GM12878 (cell line): ENCODE results near the gene ATP1A1. TPM values are rescaled to one million over a fixed set of nuclear protein-coding genes. Genes with fewer than 3 reads are reported as not detected.
A peak's percentile ranks its signal among the peaks of the same experiment; 100 is the strongest.

Source experiments
- ATAC-seq: fragments of 200-7000 bp; cut with Tn5 transposase; 3 replicates; pipeline ENCODE4 v1.9.1; 2020; ENCODE audit warnings: mild to moderate bottlenecking, moderate library complexity
- BruUV-seq: library from RNA; stranded (reverse); fragments of 400-500 nt; replicated peaks from 2 replicates; lab custom pipeline; 2021; lab: Mats Ljungman, UMichigan
- CTCF ChIA-PET: fragments of 300-600 bp; sonication (Branson Sonifier 250); formaldehyde crosslinking; extraction: SDS; loops from one replicate; lab custom pipeline; 2021; ENCODE audit warnings: inconsistent platforms; lab: Yijun Ruan, JAX
- POLR2A ChIA-PET: fragments of 350-600 bp; formaldehyde crosslinking; extraction: SDS; loops from one replicate; lab custom pipeline; 2021; ENCODE audit warnings: inconsistent platforms; lab: Charles Lee
- RAD21 ChIA-PET: fragments of 300-600 bp; sonication (Branson Sonifier 250); formaldehyde crosslinking; loops from one replicate; lab custom pipeline; 2023; ENCODE audit warnings: antibody characterized with exemption; ENCODE audit not compliant: unreplicated experiment; lab: Charles Lee
- SMC1A ChIA-PET: fragments of 300-600 bp; sonication (Branson Sonifier 250); formaldehyde crosslinking; loops from one replicate; lab custom pipeline; 2023; ENCODE audit not compliant: unreplicated experiment, uncharacterized antibody; lab: Charles Lee
- DNase-seq: peaks from one replicate; pipeline ENCODE4 v3.0.0-alpha.2; 2011; ENCODE audit warnings: low read depth, low spot score
- FAIRE-seq: peaks from 3 replicates; lab custom pipeline; 2011; peaks lifted over from hg19 to GRCh38; lab: Jason Lieb, UNC
- H2AFZ ChIP-seq: 2 replicates; pipeline ENCODE4 v1.6.0; 2011; ENCODE audit warnings: low read depth, low read length, control low read depth; ENCODE audit not compliant: control insufficient read depth
- H3K27ac ChIP-seq: 2 replicates; pipeline ENCODE4 v1.5.1; 2011; ENCODE audit warnings: control low read depth; ENCODE audit not compliant: control insufficient read depth, insufficient read depth
- H3K27me3 ChIP-seq, 2 experiments: replicated peaks in 1 of 2; 2 replicates each; pipeline versions ENCODE4 v1.6.0 to v1.6.1; 2011; ENCODE audit warnings: low read length in 1 of 2; ENCODE audit not compliant: control insufficient read depth in 2 of 2, insufficient read depth in 2 of 2
- H3K36me3 ChIP-seq, 2 experiments: 2 replicates each; pipeline ENCODE4 v1.5.1; 2011; ENCODE audit warnings: low read length in 1 of 2; ENCODE audit not compliant: control insufficient read depth in 2 of 2, insufficient read depth in 2 of 2
- H3K4me1 ChIP-seq: 2 replicates; pipeline ENCODE4 v1.6.1; 2011; ENCODE audit warnings: mild to moderate bottlenecking, low read length, moderate library complexity, mixed read lengths; ENCODE audit not compliant: control insufficient read depth, insufficient read depth
- H3K4me2 ChIP-seq: 2 replicates; pipeline ENCODE4 v1.6.0; 2011; ENCODE audit warnings: control low read depth; ENCODE audit not compliant: control insufficient read depth, insufficient read depth
- H3K4me3 ChIP-seq: fragments of 200-600 bp; sonication (generic); 2 replicates; pipeline ENCODE4 v1.5.1; 2016
- H3K79me2 ChIP-seq: 2 replicates; pipeline ENCODE4 v1.6.0; 2011; ENCODE audit warnings: low read length; ENCODE audit not compliant: control insufficient read depth, insufficient read depth
- H3K9ac ChIP-seq: 2 replicates; pipeline ENCODE4 v1.8.0; 2011; ENCODE audit warnings: low read length, control low read depth, mixed read lengths; ENCODE audit not compliant: control insufficient read depth, insufficient read depth
- H3K9me3 ChIP-seq: replicated peaks from 3 replicates; pipeline ENCODE4 v1.5.1; 2011; ENCODE audit warnings: mild to moderate bottlenecking, low read length; ENCODE audit not compliant: control insufficient read depth, insufficient read depth
- H4K20me1 ChIP-seq: 2 replicates; pipeline ENCODE4 v1.6.0; 2011; ENCODE audit not compliant: control insufficient read depth, insufficient read depth
- BHLHE40 ChIP-seq, 2 experiments: fragments of 450-650 bp in 1 of 2; IDR thresholded peaks; 2 replicates each; pipeline ENCODE4 v1.6.1; 2011 to 2017; ENCODE audit warnings: low read depth in 2 of 2, borderline replicate concordance in 1 of 2, improper control_type of control experiment in 1 of 2, low read length in 1 of 2, mild to moderate bottlenecking in 1 of 2
- BRCA1 ChIP-seq: IDR thresholded peaks from 2 replicates; pipeline ENCODE4 v1.6.1; 2011; ENCODE audit warnings: low read depth, low read length, improper control_type of control experiment
- CREB1 ChIP-seq: IDR thresholded peaks from 2 replicates; pipeline ENCODE4 v1.6.1; 2012; ENCODE audit warnings: low read depth, mild to moderate bottlenecking, inconsistent platforms
- DPF2 ChIP-seq: fragments of 450-650 bp; IDR thresholded peaks from 2 replicates; pipeline ENCODE4 v1.6.1; 2017; ENCODE audit warnings: mild to moderate bottlenecking
- ETV6 ChIP-seq, 2 experiments: fragments of 450-650 bp in 1 of 2; IDR thresholded peaks in 1 of 2; conservative IDR thresholded peaks in 1 of 2; 2 replicates each; pipeline ENCODE4 v1.6.1; 2014; ENCODE audit warnings: antibody characterized with exemption in 1 of 2, borderline replicate concordance in 1 of 2, low read depth in 1 of 2, mild to moderate bottlenecking in 1 of 2, moderate library complexity in 1 of 2
- FOXK2 ChIP-seq: fragments of 450-650 bp; IDR thresholded peaks from 2 replicates; pipeline ENCODE4 v1.6.1; 2017; ENCODE audit warnings: mild to moderate bottlenecking, moderate library complexity
- JUNB ChIP-seq: IDR thresholded peaks from 2 replicates; pipeline ENCODE4 v1.6.1; 2016; ENCODE audit warnings: antibody characterized with exemption, mild to moderate bottlenecking
- MXI1 ChIP-seq: fragments of 150-350 bp; IDR thresholded peaks from 2 replicates; pipeline ENCODE4 v1.6.1; 2011; ENCODE audit warnings: low read depth, mild to moderate bottlenecking, inconsistent platforms, low read length, improper control_type of control experiment
- NFIC ChIP-seq: IDR thresholded peaks from 2 replicates; pipeline ENCODE4 v1.6.1; 2012; ENCODE audit warnings: low read depth, mild to moderate bottlenecking, inconsistent platforms, low read length, moderate library complexity
- NRF1 ChIP-seq: conservative IDR thresholded peaks from 2 replicates; pipeline ENCODE4 v1.6.1; 2011; ENCODE audit warnings: mild to moderate bottlenecking, low read depth, low read length, improper control_type of control experiment
- PAX5 ChIP-seq: IDR thresholded peaks from 2 replicates; pipeline ENCODE4 v1.6.1; 2011; ENCODE audit warnings: low read depth, low read length, borderline replicate concordance
- RAD21 ChIP-seq: IDR thresholded peaks from 2 replicates; pipeline ENCODE4 v1.6.1; 2011; ENCODE audit warnings: mild to moderate bottlenecking, low read depth, low read length, moderate library complexity; ENCODE audit not compliant: insufficient read depth
- RUNX3 ChIP-seq: IDR thresholded peaks from 2 replicates; pipeline ENCODE4 v1.6.1; 2012; ENCODE audit warnings: low read length, inconsistent platforms
- SKIL ChIP-seq: fragments of 450-650 bp; IDR thresholded peaks from 2 replicates; pipeline ENCODE4 v1.6.1; 2017; ENCODE audit warnings: mild to moderate bottlenecking, low read depth, inconsistent platforms; ENCODE audit not compliant: poor library complexity, severe bottlenecking
- SMAD1 ChIP-seq: fragments of 450-650 bp; IDR thresholded peaks from 2 replicates; pipeline ENCODE4 v1.6.1; 2018; ENCODE audit warnings: mild to moderate bottlenecking, low read depth; ENCODE audit not compliant: partially characterized antibody
- TARDBP ChIP-seq: IDR thresholded peaks from 2 replicates; pipeline ENCODE4 v1.6.1; 2016; ENCODE audit warnings: borderline replicate concordance
- TCF12 ChIP-seq: IDR thresholded peaks from 2 replicates; pipeline ENCODE4 v1.6.1; 2011; ENCODE audit warnings: low read depth, mild to moderate bottlenecking, low read length
- USF2 ChIP-seq: IDR thresholded peaks from 2 replicates; pipeline ENCODE4 v1.6.1; 2011; ENCODE audit warnings: low read depth, low read length, improper control_type of control experiment, borderline replicate concordance
- ZNF207 ChIP-seq: fragments of 450-650 bp; IDR thresholded peaks from 2 replicates; pipeline ENCODE4 v1.6.1; 2014; ENCODE audit warnings: antibody characterized with exemption, mild to moderate bottlenecking, borderline replicate concordance
- ZNF217 ChIP-seq: fragments of 450-650 bp; IDR thresholded peaks from 2 replicates; pipeline ENCODE4 v1.6.1; 2017; ENCODE audit warnings: antibody characterized with exemption, mild to moderate bottlenecking
- ZNF24 ChIP-seq: fragments of 450-650 bp; IDR thresholded peaks from 2 replicates; pipeline ENCODE4 v1.6.1; 2017; ENCODE audit warnings: antibody characterized with exemption, mild to moderate bottlenecking
- ZNF274 ChIP-seq: IDR thresholded peaks from one replicate; pipeline ENCODE4 v1.8.0; 2011; ENCODE audit not compliant: insufficient read length, insufficient read depth
- ZNF384 ChIP-seq: IDR thresholded peaks from 2 replicates; pipeline ENCODE4 v1.6.1; 2012; ENCODE audit warnings: low read depth, mild to moderate bottlenecking, low read length, improper control_type of control experiment, borderline replicate concordance
- WGBS: methylation state at CpG from one replicate; pipeline ENCODE4 v1.1.6; 2016; ENCODE audit warnings: low lambda C conversion rate; ENCODE audit not compliant: insufficient replicate concordance, insufficient coverage; ENCODE audit errors: missing lambda C conversion rate; 5-methylcytosine and 5-hydroxymethylcytosine counted together
- in situ Hi-C: fragments of 300-500 bp; cut with MboI; formaldehyde crosslinking; loops from 9 replicates; pipeline ENCODE4 v1.14.3; 2018; ENCODE audit warnings: mixed read lengths
- intact Hi-C: fragments of 100-400 bp; cut with micrococcal nuclease; formaldehyde crosslinking; loops from one replicate; pipeline ENCODE4 v1.14.2; 2022; ENCODE audit not compliant: unreplicated experiment
- polyA plus RNA-seq, 11 experiments: library from polyadenylated mRNA; depleted of rRNA in 4 of 11; unstranded in 6 of 11; stranded (reverse) in 5 of 11; fragments of >200 nt; fragmentation: Nextera tagmentation in 4 of 11; fragmentation: Illumina TruSeq in 1 of 11; extraction: Ambion mirVana in 4 of 11; extraction: Trizol in 1 of 11; gene quantifications; 1 replicate in 1 of 11; 2 replicates in 10 of 11; pipeline versions ENCODE4 v1.2.1 to v1.2.3, GENCODE V29; 2011 to 2016; ENCODE audit warnings: inconsistent platforms in 2 of 11, missing spikeins in 2 of 11, low read depth in 1 of 11
- total RNA-seq, 4 experiments: library from RNA; depleted of rRNA in 3 of 4; stranded (reverse); fragments of >200 nt in 3 of 4; fragmentation: Illumina TruSeq in 1 of 4; extraction: Trizol in 1 of 4; gene quantifications; 2 replicates each; pipeline versions ENCODE4 v1.2.1 to v1.2.3, GENCODE V29; 2013 to 2021

The ATP1A1 gene
- total and polyA plus RNA-seq, 10 of the 15 experiments (the other 5 are each of a cell fraction or from before 2014, with no cell fraction given) = 113 to 566 (median 313) TPM

GRCh38 chr1:116390195-116390594 lies 17.2 kb downstream of the ATP1A1 start (continued):
- TF ChIP-seq DPF2 (peak; percentile 66; the same call in 1 of the 2 replicates), ZNF384 (peak; percentile 74), RUNX3 (peak; percentile 98), ZNF217 (no peak), TARDBP (no peak), ETV6 (conservative IDR thresholded peaks at IDR 0.05 in 1 of 2, IDR thresholded peaks at IDR 0.05 in 1 of 2; ENCODE audit: borderline replicate concordance in 1 of 2, low read depth in 1 of 2) (0 out of 4 replicates have a peak, but pooled peaks of 1 of the 2 experiments have one; percentile 40), FOXK2 (no peak), JUNB (peak; percentile 89), PAX5 (peak; percentile 53; the same call in 1 of the 2 replicates)

DNA sequence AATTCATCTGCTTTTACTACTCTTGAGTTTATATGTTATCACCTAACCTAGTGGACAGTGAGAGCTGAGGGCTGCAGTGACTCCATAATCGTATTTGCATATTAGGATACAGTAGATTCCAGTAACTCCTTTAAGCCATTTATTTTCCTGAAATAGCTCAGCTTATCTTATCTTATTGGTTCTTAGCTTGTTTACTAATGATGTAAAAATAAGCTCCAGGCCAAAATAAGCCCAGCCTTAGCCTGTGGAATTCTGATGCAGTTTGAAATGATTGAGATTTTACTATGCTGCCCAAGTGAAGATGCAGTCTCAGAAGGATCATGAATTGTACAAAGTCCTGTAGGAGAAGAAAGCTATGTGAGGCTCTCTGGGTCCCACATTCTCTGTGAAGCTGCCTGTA lies 18.1 kb downstream of the ATP1A1 start:
- H3K9me3 ChIP-seq = no peaks in the 10 kb centered on the region
- RAD21 ChIA-PET = interaction anchor here (0.8 to 2.4 kb wide), 5 partner anchors 10 to 252 kb away, joined by 3 to 17 read pairs (median 6); no protein-coding TSS in a partner anchor
- H2AFZ ChIP-seq = no peak overlapping the region
- SMC1A ChIA-PET = interaction anchor here (0.7 to 4.5 kb wide), 8 partner anchors 10 to 253 kb away, joined by 3 to 23 read pairs (median 4); no protein-coding TSS in a partner anchor
- no peaks in the 10 kb centered on the region; the same call in 1 of the 2 replicates for H4K20me1 ChIP-seq
- H3K4me2 ChIP-seq = no peak overlapping the region
- peaks cover 14% of the 10 kb centered on the region for H3K4me1 ChIP-seq
- BruUV-seq = no TSS peak
- H3K27me3 ChIP-seq = no peaks in the 10 kb centered on the region
- no peak overlapping the region for H3K4me3 ChIP-seq
- 100% methylated on average over 1 of the region's 1 CpG for WGBS
- peaks cover 6% of the 10 kb centered on the region for H3K79me2 ChIP-seq
- CTCF ChIA-PET = interaction anchor here (0.8 to 4.6 kb wide), 13 partner anchors 7 to 252 kb away, joined by 3 to 19 read pairs (median 4); no protein-coding TSS in a partner anchor
- in situ Hi-C loops = no loop called here
- intact Hi-C loops = no loop called here
- no peak for FAIRE-seq
- DNase-seq = no peak
- no peak for ATAC-seq
- H3K27ac ChIP-seq = no peak overlapping the region
- H3K36me3 ChIP-seq = peaks cover 32 to 66% of the 10 kb centered on the region in 2 experiments
- POLR2A ChIA-PET = interaction anchor here (0.9 to 2.1 kb wide), 4 partner anchors 11 to 27 kb away, joined by 3 to 8 read pairs (median 4); partner anchors contain the start of gene ATP1A1
- no peak overlapping the region for H3K9ac ChIP-seq
- TF ChIP-seq CREB1 = no peak
- TF ChIP-seq ZNF207 = no peak
- no peak for TF ChIP-seq SKIL
- TF ChIP-seq ZNF24 = no peak
- no peak for TF ChIP-seq BHLHE40 (IDR thresholded peaks at IDR 0.05; ENCODE audit: borderline replicate concordance in 1 of 2, low read depth in 2 of 2, low read length in 1 of 2)
- no peak for TF ChIP-seq SMAD1
- TF ChIP-seq MXI1 = no peak
- TF ChIP-seq TCF12 = no peak
- TF ChIP-seq USF2 = no peak
- no peak for TF ChIP-seq BRCA1
- no peak for TF ChIP-seq NFIC
- no peak for TF ChIP-seq ZNF274
- no peak for TF ChIP-seq NRF1
- TF ChIP-seq RAD21 = no peak
